ENCODE results near the gene RSRC1.

DNA sequence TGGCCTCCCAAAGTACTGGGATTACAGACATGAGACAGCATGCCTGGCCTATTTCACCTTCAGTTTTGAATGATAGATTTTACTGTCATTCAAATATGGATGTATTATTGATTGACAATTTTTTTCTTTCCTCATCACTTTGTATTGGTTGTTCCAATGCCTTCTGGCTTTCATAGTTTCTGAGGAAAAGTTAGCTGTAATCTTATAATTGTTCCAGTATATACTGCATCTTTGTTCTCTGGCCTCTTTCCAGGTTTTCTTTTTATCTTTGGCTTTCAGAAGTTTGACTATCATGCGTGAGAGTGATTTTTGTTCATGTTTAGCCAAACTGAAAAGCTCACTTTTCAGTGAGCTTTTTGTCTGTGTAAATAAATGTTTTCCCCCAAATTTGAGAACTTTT, 157.1 kb downstream of the RSRC1 start:
- TF ChIP-seq EZH2 (IDR thresholded peaks at IDR 0.05): no peak
- TF ChIP-seq, protein P1, sequence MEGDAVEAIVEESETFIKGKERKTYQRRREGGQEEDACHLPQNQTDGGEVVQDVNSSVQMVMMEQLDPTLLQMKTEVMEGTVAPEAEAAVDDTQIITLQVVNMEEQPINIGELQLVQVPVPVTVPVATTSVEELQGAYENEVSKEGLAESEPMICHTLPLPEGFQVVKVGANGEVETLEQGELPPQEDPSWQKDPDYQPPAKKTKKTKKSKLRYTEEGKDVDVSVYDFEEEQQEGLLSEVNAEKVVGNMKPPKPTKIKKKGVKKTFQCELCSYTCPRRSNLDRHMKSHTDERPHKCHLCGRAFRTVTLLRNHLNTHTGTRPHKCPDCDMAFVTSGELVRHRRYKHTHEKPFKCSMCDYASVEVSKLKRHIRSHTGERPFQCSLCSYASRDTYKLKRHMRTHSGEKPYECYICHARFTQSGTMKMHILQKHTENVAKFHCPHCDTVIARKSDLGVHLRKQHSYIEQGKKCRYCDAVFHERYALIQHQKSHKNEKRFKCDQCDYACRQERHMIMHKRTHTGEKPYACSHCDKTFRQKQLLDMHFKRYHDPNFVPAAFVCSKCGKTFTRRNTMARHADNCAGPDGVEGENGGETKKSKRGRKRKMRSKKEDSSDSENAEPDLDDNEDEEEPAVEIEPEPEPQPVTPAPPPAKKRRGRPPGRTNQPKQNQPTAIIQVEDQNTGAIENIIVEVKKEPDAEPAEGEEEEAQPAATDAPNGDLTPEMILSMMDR (IDR thresholded peaks at IDR 0.05): no peak

Measured in neural progenitor cell (in vitro differentiated cells).